Psoas muscle (tissue), 8 donors: Measurements from ENCODE around the gene DLX3. TPM values are rescaled to one million over a fixed set of nuclear protein-coding genes. Genes with fewer than 3 reads are reported as not detected.

Experiments
- ATAC-seq, 4 donors: fragments of 200-7000 bp; cut with Tn5 transposase; one replicate each; pipeline ENCODE4 v1.9.1; 2020; ENCODE audit warnings: moderate library complexity in 3 of 4, mild to moderate bottlenecking in 2 of 4
- DNase-seq, 2 donors: peaks; one replicate each; pipeline ENCODE4 v3.0.0-alpha.2; 2020
- H3K27ac ChIP-seq: fragments of 200-600 bp; one replicate; pipeline ENCODE4 v1.8.0; 2022
- H3K27me3 ChIP-seq, 3 donors: fragments of 200-600 bp in 1 of 3; one replicate each; pipeline versions ENCODE4 v1.6.1 to v1.8.0; 2013 to 2022; ENCODE audit warnings: low read length in 2 of 3, mild to moderate bottlenecking in 2 of 3, moderate library complexity in 1 of 3; ENCODE audit not compliant: insufficient read depth in 3 of 3
- H3K36me3 ChIP-seq, 2 donors: fragments of 200-600 bp in 1 of 2; one replicate each; pipeline versions ENCODE4 v1.6.1 to v1.8.0; 2013 to 2022; ENCODE audit warnings: low read depth in 1 of 2, mild to moderate bottlenecking in 1 of 2, moderate library complexity in 1 of 2; ENCODE audit not compliant: insufficient read depth in 1 of 2
- H3K4me1 ChIP-seq: fragments of 200-600 bp; one replicate; pipeline ENCODE4 v1.8.0; 2022
- H3K4me3 ChIP-seq: fragments of 200-600 bp; one replicate; pipeline ENCODE4 v1.8.0; 2022; ENCODE audit warnings: mild to moderate bottlenecking
- H3K9me3 ChIP-seq: fragments of 200-600 bp; one replicate; pipeline ENCODE4 v1.8.0; 2022
- CTCF ChIP-seq: fragments of 200-600 bp; IDR thresholded peaks from one replicate; pipeline ENCODE4 v1.8.0; 2022; ENCODE audit warnings: antibody characterized with exemption
- WGBS, 3 donors: extraction: QIAGEN DNeasy Blood & Tissue Kit; methylation state at CpG; one replicate each; pipeline versions ENCODE4 v1.1.6 to v1.1.7; 2013; 5-methylcytosine and 5-hydroxymethylcytosine counted together
- intact Hi-C, 2 donors: fragments of 100-400 bp; cut with DNase I; formaldehyde crosslinking; loops; one replicate each; pipeline versions ENCODE4 v1.11.0 to v1.14.2; 2022
- polyA plus RNA-seq, 3 donors: library from polyadenylated mRNA; stranded (reverse); fragments of 200-250 nt; gene quantifications; one replicate each; pipeline ENCODE4 v1.2.3, GENCODE V29; 2013
- total RNA-seq, 4 donors: library from RNA; stranded (reverse); fragmentation: NEBNext Ultra II Directional in 2 of 4; extraction: Animal tissue kit (Norgen Biotek cat#: 25700) in 2 of 4; gene quantifications; one replicate each; pipeline versions ENCODE4 v1.2.1 to v1.2.4, GENCODE V29; 2021 to 2023
- donor health status: healthy with polysubstance abuse.
- donor health status: DM: no; HTN: no; CAD: no; lungs with moderate emphysema.
- donor health status: Bipolar disorder and iron deficiency.
- donor health status: healthy.
- donor health status: DM: yes; HTN: yes; CAD: no.
- donor health status: DM: no; HTN: no; CAD: no.
- donor health status: DM: no; HTN: no; CAD: no.
- donor health status: DM: yes; HTN: yes; CAD: no.

DLX3 gene
- total and polyA plus RNA-seq, 7 donors: 0.03 TPM; not detected in 6

- Histone ChIP-seq H3K27me3 (peaks cover 0 to 47% (median 8%) of the 10 kb centered on the region in 3 donors), H3K27ac (no peak overlapping the region), H3K4me1 (no peaks in the 10 kb centered on the region), H3K9me3 (no peaks in the 10 kb centered on the region), H3K36me3 (no peaks in the 10 kb centered on the region), H3K4me3 (no peak overlapping the region)
- WGBS, 3 donors: 74 to 79% (median 74%) methylated on average over 4 of the region's 4 CpGs
- TF ChIP-seq CTCF: no peak
- intact Hi-C loops: no loop called here
- no peak for ATAC-seq
- no peak for DNase-seq
These were observed 15.1 kb downstream of the DLX3 start for GRCh38 chr17:49979748-49980479.

- Histone ChIP-seq H3K4me3 (no peak overlapping the region), H3K4me1 (no peaks in the 10 kb centered on the region), H3K27ac (no peak overlapping the region), H3K9me3 (no peaks in the 10 kb centered on the region), H3K27me3 (peaks cover 0 to 60% (median 12%) of the 10 kb centered on the region in 3 donors), H3K36me3 (no peaks in the 10 kb centered on the region)
- no peak for DNase-seq
- TF ChIP-seq CTCF: no peak
- ATAC-seq: no peak
- WGBS, 3 donors: 56 to 63% (median 61%) methylated on average over 13 of the region's 13 CpGs
- intact Hi-C loops: no loop called here
These were observed 16.5 kb downstream of the DLX3 start for GRCh38 chr17:49978501-49978900.

- Histone ChIP-seq H3K4me1 (no peaks in the 10 kb centered on the region), H3K27me3 (peaks cover 0 to 68% (median 18%) of the 10 kb centered on the region in 3 donors), H3K36me3 (no peaks in the 10 kb centered on the region), H3K4me3 (no peak overlapping the region), H3K27ac (no peak overlapping the region), H3K9me3 (no peaks in the 10 kb centered on the region)
- 50 to 62% (median 52%) methylated on average over 7 of the region's 7 CpGs for WGBS, 3 donors
- ATAC-seq (no peak), DNase-seq (no peak)
- intact Hi-C loops: no loop called here
- TF ChIP-seq CTCF: no peak
These were observed 17.3 kb downstream of the DLX3 start for GRCh38 chr17:49977463-49978389.

GRCh38 chr17:49976828-49977202, 18.2 kb downstream of the DLX3 start:
- H3K4me3 ChIP-seq: no peak overlapping the region
- H3K9me3 ChIP-seq: no peaks in the 10 kb centered on the region
- H3K36me3 ChIP-seq: no peaks in the 10 kb centered on the region
- ATAC-seq: no peak
- H3K27ac ChIP-seq: no peak overlapping the region
- no peak for DNase-seq
- intact Hi-C loops: no loop called here
- WGBS, 3 donors: 54 to 73% (median 66%) methylated on average over 4 of the region's 4 CpGs
- no peak for TF ChIP-seq CTCF
- H3K27me3 ChIP-seq: peaks cover 0 to 77% (median 26%) of the 10 kb centered on the region in 3 donors
- H3K4me1 ChIP-seq: peaks cover 8% of the 10 kb centered on the region
